AG08396 (cell line): ENCODE data around the gene TRIM52.
A peak's percentile ranks its signal among the peaks of the same experiment; 100 is the strongest.
"Not testable (repeated sequence)": the region's sequence is repeated elsewhere in the genome, so short reads cannot be mapped to it uniquely, and the experiment has no call there.

Source experiments
- DNase-seq: peaks from one replicate; pipeline ENCODE4 v3.0.0; 2012; ENCODE audit warnings: low spot score, mixed read lengths

The TRIM52 gene

DNA sequence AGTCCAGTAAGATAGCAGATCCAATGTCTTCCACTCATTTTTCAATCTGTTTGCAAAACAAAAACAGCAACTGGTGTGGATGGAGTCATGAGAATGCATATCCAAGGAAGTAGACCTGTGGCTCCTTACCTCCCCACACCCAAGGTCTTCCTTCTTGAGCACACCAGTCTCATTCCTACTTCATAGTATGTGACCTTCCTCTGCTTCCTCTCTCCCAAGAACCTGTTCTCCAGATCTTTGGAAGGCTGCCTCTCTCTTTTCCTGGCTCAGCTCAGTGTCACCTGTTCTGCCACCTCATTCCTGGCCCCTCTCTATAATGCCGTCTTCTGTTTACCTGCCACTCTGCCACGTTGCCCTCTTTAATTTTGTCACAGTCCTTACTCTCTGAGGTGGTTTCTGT lies 48.0 kb downstream of the TRIM52 start:
- DNase-seq, result no peak

DNA sequence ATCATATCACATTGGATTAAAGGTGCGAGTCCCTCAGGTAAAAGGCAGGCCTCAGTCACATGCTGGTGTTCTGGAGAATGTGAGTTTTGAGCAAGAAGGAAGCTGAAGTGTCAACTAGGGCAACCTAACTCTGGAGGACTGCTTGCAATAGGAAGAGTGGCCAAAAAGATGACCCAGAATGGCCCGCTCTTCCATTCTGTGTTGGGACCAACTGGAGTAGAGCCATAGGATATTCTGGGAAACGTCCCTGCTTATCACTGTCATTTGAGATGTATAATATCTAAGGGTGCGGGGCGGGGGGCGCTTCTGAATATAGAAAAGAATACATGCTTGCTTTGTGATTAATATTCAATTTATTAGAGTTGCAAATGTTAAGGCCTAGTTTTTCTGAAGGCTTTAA lies 48.9 kb downstream of the TRIM52 start:
- no peak for DNase-seq

DNA sequence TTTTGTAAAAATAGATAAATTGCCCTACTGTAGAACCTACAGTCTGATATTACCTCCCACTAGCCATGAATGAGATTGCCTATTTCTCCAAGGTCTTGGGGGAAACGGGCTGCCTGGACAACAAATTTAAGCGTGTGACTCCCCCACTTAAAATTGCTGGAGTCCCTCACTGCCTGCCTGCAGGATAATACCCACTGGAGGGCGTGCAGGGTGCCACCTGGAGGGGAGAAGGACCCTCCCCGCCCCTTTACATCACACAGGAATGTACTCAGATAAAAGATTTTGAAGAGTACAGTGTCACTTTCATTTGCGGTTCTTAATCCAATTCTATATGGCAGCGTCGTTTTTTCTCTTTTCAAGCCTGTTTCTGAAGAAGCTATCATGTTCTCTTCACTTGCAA lies 49.7 kb downstream of the TRIM52 start:
- no peak for DNase-seq

DNA sequence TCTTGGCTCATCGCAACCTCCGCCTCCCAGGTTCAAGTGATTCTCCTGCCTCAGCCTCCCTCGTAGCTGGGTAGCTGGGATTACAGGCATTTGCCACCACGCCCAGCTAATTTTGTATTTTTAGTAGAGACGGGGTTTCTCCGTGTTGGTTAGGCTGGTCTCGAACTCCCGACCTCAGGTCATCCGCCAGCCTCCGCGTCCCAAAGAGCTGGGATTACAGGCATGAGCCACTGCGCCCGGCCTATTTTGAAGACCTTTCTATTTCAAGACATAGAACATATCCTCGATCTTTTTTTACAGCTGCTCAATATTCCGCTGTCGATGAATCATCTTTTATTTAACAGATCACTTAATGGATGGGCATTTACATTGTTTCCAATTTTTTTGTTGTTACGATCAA lies 50.2 kb downstream of the TRIM52 start:
- not testable (repeated sequence) for DNase-seq

DNA sequence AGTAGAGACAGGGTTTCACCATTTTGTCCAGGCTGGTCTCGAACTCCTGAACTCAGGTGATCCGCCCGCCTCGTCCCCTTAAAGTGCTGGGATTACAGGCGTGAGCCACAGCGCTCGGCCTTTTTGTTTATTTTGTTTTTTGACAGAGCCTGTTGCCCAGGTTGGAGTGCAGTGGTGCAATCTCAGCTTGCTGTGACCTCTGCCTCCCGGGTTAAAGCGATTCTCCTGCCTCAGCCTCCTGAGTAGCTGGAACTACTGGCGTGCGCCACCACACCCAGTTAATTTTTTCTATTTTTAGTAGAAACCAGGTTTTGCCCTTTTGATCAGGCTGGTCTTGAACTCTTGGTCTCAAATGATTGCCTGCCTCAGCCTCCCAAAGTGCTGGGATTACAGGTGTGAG lies 50.8 kb downstream of the TRIM52 start:
- not testable (repeated sequence) for DNase-seq

DNA sequence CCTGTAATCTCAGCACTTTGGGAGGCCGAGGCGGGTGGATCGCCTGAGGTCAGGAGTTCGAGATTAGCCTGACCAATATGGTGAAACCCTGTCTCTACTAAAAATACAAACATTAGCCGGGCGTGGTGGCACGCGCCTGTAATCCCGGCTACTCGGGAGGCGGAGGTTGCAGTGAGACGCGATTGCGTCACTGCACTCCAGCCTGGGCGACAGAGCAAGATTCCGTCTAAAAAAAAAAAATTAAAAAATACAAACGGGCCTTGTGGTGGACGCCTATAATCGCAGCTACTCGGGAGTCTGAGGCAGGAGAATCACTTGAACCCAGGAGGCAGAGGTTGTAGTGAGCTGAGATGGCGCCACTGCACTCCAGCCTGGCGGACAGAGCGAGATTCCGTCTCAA lies 51.9 kb downstream of the TRIM52 start:
- not testable (repeated sequence) for DNase-seq

DNA sequence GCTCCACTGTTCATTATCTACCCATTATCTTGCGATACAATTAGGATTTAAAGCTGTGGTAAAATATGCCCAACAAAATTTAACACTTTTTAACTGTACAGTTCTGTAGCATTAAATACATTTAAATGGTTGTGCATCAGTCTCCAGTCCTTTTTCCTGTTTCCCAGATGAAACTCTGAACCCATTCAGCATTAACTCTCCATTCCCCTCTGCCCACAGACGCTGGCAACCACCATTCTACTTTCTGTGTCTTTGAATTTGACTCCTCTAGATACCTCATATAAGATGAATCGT lies 53.0 kb downstream of the TRIM52 start:
- DNase-seq, result no peak

DNA sequence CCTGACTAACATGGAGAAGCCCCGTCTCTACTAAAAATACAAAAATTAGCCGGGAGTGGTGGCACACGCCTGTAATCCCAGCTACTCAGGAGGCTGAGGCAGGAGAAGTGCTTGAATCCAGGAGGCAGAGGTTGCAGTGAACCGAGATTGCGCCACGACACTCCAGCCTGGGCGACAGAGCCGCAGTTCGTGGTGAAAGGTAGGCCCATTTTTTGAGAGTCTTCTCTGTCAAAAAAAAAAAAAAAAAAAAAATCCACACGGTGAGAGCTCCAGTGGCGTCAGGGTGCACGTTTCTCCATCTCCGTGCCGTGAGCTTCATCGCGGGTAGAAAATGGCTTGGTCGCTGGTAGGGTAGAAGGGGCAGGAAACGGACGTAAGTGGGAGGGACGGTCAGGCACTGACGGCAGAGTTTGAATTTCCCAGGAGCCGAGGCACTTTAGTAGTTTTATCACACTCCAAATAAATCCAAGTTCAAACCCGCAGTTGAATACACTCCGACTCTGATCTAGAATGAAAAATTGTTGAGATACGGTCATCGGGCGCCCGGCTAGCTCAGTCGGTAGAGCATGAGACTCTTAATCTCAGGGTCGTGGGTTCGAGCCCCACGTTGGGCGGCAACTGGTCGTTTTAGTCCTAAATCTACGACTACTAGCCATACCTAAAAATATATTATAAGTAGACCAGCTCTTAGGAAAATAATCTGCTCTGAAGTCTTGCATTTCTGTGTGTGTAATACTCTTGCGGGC lies 53.6 kb downstream of the TRIM52 start:
- peak; percentile 72 for DNase-seq

DNA sequence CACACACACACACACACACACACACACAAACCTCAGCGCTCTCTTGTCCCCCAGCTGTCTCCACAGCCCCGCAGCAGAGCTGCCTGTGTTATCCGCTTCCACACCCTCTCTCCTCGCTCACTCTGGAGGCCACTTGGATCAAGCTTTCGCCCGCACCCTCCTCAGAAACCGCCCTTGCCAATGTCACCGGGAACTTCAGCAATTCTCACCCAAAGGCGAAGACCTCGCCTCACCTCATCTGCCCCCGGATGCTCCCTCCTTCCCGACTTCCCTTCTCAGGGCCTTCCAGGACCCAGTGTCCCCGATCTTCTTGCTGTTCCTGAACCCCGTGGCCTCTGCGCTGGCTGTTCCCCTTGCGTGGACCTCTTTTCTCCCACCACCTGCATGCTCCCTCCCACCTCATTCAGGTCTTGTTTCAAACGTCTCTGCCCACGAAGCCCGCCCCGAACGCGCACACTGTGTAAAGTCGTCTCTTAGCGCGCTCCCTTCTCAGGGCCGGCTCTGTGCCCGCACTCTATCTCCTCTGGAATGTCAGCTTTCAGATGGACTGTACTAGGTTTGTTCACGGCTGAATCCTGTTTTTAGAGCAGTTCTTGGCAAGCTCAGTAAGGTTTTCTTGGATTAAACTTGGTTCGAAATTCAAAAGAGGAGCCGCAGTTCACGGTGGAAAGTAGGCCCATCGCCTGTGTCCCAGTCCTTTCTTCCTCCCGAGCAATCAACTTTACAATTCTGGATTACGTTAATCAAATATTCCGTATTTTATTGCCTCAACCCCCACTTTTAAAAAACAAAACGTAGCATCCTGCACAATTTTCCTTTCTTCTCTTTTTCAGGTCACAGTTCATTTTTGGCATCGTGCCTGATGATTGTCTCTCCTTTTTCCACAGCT lies 54.9 kb downstream of the TRIM52 start:
- no peak for DNase-seq
